GM18499 (cell line): ENCODE measurements around the gene NAP1L1.
A peak's percentile ranks its signal among the peaks of the same experiment; 100 is the strongest.

Source experiments
- ATAC-seq: cut with Tn5 transposase; IDR thresholded peaks from one replicate; pipeline ENCODE4 v1.9.1; 2021; ENCODE audit warnings: moderate number of reproducible peaks; ENCODE audit not compliant: insufficient read depth, unreplicated experiment

NAP1L1 gene

DNA sequence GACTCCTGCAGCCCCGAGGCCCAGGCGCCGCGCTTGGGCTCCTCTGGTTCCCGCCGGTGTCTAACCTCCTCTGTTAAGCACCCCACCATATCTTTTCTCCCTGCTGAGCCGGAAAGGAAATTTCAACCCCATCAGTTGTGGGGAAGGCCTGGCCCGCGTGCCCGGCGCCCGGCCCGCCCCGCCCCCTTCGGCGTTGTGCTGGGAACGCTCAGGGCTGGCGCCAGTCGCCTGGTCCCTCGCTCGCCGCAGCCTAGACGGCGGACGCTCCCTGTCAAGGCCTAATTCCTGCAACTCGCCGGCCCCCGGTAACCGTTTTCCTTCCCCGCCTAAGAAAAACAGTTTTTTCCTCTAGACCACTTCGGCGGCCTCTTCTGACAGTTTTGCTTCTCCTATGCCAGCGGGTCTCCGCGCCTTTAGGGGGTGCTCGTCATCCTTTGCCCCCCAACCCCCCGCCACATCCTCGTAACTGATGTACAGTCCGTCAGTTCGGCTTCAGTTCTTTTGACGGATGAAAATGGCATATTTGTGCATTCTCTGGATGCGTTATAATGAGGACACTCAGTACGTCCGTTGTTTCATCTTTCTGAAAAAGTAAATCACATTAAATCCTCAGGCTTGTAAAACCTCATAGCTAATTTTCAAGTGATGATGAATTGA is 506 bp upstream of the NAP1L1 start:
- ATAC-seq: peak; percentile 37

DNA sequence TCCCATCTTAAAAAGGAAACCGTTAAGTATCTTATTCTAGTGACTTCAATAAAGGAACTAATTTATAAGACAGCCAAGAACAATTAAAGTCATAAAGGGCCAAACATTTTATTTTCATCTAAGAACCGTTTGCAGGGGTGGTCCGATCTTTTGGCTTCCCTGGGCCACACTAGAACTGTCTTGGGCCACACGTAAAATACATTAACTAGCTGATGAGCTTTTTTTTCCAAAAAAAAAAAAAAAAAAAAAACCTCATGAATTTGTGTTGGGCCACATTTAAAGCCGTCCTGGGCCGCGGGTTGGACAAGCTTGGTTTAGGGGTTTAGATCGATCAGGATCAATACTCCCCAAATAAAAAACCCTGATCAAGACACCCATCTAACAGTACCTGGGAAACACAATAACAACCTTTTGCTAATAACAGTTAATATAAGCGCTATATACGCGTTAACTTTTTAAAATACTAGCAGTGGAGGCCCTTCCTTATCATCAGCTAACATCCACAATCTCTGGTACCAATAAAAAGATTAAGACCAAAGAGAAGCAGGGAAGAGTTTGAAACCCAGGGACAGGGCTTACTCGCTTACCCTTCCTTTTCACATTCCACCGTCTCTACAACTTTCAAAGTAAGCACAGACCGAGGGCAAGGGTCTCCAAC is 1.1 kb downstream of the NAP1L1 start:
- no peak for ATAC-seq

DNA sequence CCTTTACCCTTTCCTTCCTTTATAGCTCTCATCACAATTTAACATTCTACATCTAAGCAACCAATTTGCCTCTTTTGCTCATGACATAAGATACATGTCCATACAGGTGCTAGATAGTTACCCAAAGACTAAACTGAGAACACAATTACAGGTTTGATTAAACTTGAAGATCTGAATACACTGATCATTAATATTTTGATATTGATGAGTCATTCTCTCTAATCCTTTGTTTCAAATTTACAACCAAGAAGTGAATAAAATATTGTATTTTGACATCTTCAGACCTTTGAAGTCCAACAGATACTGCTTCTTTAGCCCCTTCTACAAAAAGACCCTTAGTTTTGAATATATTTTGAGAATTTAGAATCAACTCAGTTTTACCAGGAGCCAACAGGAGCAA is 2.6 kb downstream of the NAP1L1 start:
- ATAC-seq: no peak

DNA sequence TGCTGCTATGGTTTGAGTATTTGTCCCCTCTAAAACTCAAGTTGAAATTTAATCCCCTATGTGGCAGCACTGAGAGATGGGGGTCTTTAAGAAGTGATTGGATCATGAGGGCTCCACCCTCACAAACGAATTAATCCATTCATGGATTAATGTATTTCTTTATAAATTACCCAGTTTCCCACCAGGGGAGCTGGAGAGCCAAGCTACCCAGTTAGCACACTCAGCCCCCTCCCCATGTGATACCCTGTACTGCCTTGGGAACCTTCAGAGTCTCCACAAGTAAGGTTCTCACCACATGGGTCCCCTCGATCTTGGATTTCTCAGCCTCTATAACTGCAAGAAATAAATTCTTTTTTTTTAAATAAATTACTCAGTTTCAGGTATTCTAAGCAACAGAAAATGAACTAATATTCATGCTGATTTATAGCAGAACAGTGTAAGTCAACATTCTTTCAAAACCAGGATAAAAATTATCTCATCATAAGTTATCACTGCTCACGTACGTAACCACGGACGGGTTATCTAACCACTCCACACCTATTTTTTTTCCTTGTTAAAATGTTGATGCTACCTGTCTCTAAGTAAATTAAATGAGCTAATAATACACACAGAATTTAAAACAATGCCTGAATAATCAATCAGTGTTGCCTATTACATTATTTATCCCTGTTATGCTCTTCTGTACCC is 3.6 kb downstream of the NAP1L1 start:
- ATAC-seq: no peak

DNA sequence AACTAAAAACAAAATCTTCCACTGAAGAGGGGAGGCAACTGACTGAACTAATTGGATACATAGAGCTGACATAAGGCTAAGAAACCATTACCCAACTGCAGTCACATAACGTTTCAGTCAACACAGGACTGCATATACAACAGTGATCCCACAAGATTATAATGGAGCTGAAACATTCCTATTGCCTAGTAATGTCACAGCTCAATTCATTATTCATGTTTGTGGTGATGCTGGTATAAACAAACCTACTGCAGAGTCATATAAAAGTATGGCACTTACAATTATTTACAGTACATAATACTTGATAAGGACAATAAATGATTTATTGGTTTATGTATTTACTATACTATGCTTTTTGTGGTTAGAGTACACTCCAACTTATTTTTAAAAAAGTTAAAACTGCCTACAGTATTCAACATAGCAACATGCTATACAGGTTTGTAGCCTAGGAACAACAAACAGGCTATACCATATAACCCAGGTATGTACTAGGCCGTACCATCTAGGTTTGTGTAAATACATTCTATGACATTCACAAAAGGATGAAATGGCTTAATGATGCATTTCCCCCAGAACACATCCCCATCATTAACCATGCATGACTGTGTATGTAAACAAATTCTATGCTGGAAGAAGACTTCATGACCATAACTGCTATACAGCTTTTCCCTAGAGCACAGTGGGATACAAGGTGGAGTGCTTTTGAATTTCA is 4.3 kb downstream of the NAP1L1 start:
- ATAC-seq: no peak

DNA sequence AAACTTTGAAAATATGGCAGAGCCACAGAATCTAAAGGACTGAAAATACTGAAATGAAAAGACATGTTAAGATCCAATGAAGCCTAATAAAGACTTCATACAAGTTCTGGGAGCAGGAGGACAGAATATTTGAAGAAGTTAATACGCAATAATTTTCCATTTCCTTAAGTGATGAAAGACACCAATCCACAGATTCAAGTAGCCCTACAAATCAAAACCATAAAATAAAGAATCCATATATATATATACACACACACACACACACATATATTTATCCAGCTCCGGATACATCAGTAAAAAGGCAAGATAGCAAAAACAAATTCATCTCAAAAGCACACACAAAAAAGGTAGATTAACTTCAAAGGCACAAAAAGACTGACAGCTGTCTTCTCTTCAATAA is 5.7 kb downstream of the NAP1L1 start:
- no peak for ATAC-seq

DNA sequence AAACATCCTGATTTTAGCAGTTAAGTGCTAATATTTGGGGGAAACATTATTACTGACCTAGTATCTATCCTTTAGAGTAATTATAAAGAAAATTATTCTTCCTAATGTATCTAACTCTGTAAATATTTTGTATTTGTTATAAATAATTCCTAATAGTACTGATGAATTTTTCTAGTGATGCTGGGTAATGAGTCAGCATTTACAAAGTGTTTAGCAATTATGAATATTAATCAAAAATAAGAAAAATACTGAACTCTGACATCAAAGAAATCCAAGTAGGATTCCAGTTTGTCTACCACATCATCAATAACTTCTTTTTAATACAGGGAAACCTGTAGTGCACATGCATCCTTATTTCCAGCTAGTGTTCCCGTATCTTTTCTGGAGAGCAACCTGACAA is 9.0 kb downstream of the NAP1L1 start:
- ATAC-seq: no peak

DNA sequence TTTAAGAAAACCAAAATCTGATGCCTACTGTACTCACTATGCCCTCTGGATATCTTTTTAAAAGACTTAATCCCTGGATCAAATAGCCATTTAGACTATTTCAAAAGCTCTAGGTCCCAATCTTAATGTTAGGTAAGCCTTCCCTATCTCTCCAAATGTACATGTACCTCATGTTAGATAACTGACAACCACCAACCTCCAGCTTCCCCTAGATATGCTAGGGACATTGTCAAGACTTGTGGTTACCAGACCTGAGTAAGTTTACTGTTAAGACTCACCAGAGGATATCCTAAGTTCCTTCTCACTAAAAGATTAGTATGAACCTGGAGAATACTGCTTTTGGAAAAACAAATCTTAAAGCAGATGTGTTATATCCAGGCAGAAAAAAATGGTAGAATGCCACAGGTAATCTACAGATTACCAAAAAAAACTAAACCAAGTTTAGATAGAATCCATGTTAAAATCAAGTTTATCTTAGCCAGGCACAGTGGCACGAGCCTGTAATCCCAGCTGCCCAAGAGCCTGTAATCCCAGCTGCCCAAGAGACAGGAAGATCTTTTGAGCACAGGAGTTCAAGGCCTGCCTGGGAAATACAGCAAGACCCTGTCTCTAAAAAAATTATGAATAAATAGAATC is 9.7 kb downstream of the NAP1L1 start:
- ATAC-seq: no peak

DNA sequence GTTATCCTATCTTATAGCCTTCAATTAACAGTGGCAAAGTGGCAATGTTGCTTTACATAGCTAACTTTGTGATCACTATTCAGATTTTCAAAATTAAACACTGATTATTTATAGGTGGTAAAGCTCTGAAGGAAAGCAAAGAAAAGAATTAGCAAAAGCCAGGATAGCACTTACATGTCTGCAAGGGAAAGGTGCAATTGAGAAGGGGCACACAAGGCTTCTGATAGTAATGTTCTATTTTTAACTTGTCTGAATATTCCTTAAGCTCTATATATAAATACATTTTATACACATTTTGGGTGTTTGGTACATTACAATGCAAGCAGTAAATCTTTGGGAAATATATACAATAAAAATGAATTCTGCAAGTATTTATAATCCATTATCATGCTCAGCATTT is 10.9 kb downstream of the NAP1L1 start:
- no peak for ATAC-seq

DNA sequence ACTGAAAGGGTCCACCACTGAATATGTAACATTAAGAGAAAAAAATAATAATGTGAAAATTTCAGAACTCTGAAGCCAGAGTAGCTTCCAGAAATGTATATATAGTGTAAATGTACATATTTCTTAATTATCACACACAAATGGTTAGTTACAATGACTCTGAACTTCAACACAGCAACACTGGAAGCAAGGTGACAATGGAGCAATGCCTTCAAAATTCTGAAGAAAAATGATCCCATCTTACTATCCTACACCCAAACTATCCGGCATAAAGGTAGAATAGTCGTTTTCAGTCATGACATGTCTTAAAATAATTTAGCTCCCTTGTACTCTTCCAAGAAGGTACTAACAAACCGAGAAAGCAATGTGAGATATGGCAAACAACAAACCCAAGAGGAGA is 11.9 kb downstream of the NAP1L1 start:
- no peak for ATAC-seq

DNA sequence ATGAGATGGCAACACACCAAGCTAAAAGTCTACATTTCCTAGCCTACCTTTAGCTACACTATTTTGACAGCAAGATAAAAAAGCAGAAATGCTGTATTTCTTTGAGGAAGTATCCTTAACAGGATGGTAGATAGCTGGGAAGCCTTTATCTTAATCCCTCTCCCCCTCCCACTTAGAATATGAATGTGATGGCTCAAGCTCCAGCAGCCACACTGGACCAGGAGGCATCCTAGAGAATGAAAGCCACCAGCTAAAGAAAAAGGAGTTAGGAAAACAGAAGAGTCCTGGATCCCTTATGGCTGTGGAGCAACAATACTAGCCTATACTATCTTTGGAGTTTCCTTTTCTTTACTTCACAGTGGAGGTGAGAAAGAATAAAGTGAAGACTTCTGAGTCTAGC is 15.1 kb downstream of the NAP1L1 start:
- no peak for ATAC-seq

DNA sequence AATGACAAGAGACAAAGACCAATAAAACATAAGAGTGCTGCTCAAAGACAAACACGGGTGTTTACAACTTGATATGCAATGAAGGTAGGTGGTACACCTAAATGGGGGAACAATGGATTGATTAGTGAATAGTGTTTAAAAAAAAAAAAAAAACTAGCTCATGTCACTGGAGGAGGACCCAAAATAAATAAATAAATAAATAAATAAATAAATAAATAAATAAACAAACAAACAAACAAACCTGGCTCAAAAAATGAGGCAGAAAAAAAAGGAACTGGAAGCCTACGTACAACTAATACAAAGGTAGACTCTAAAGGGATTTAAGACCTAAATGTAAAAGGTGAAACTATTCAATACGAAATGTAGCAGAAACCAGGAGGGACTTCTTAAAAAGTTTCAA is 18.6 kb downstream of the NAP1L1 start:
- ATAC-seq: no peak

DNA sequence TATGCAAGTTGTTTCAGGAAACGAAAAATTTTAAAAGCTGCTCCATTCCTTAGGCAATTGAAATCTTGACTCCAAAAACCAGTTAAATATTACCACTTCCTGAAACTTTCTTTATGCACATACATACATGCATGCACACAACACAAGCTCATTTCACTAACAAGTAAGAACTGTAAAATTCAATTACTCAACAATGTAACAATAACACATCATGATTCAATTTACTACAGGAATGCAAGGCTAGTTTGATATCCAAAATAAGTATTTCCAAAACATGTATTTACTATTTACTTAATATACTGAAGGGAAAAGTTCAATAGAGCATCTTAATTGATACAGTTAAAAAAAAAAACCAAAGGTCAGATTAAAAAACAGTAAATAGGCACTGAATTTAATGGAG is 19.6 kb downstream of the NAP1L1 start:
- ATAC-seq: no peak

DNA sequence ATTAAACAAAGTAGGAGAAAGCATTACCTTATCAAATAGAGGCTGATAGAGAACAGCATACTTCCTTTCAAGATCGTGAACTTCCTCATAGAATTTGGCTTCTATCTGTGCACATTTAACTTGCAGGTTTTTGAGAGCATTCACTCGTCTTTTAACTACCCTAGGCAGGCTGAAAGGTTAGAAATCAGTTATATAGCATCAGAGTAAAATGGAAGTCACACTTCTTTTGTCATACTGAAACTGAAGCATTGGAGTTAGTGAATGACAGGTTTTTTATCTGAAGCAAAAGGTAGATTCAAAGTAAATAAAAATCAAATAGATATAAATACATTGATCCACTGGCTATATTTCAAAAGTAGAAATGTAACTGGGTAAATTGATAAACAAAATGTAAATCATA is 24.4 kb downstream of the NAP1L1 start:
- no peak for ATAC-seq

DNA sequence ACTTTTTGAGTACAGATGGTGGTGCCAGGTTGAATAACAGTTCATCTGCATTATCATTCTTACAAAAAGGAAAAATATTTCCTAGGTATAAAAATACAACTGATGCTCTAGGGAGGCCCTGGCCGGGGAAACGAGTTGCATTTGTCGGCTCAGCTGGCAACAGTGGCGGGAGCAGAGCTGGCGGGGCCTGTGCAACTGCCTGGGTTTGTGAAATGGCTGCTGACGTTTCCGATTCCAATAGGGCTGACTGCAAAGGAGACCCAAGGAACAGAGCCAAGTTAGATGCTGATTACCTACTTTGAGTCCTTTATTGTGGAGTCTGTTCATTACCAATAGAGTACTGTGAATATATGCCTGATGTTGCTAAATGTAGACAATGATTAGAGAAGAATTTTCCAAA is 27.2 kb downstream of the NAP1L1 start:
- no peak for ATAC-seq

DNA sequence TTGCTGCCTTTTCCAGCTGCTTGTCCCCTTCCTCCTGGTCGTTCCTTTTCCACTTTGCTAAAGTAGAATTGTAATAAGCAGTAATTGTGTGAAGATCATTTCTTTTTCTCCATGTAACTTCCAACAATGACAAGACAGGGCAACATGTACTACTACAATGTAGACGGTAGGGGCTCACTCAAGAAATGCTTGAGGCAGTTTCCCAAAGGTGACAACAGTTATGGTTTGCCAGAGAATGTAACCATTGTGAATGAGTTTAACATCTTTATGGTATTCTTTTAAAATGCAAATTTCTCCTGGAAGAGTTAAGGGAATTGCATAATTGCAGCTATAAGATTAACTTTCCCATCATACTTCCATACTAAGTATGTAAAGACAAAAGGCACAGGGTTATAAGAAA is 29.1 kb downstream of the NAP1L1 start:
- ATAC-seq: no peak

DNA sequence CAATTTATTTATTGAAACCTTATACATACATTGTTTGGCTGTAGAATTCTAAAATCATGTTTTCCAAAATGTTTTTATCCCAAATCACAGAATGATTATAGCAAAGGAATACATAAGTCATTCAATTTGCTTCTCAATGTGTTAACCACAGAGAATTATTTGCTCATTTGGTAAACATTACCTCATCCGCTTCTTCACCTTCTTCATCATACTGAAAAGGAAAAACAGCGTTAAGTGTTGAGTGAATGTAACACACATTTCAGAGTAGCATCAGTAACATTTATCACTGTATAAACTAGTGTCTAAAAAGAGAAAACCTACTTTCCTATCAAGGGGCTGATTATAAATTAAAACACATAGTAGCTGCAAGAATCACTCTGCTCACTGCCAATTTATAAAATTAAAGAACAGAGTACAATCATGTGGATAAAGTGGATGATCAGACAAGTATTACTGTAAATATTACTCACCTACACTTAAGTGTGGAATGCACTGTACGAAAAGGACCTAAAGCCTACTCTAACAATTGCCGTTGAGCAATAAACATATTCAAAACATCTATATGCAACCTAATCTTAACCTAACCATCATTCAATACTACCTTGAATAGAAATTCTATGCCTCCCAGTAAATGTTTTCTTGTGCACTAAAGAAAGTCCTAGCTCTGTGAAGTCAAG is 34.8 kb downstream of the NAP1L1 start:
- ATAC-seq: no peak

DNA sequence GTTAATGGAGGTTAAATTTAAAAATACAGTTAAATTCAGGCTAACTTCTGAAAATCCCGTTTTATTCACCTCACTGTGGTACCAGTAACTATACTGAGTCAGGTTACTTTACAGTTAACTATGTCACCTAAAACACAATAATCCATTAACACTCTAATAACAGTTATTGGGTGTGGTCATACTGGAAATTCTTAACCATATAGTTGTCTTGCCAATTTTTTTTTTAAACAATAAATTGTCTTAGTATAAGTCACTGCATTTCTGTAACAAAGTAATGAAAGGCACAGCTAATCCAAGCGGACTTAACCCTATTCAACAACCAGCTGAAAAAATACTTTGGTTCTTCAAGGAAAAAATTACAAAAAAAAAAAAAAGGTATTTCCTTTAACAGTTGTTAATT is 36.7 kb downstream of the NAP1L1 start:
- ATAC-seq: no peak

DNA sequence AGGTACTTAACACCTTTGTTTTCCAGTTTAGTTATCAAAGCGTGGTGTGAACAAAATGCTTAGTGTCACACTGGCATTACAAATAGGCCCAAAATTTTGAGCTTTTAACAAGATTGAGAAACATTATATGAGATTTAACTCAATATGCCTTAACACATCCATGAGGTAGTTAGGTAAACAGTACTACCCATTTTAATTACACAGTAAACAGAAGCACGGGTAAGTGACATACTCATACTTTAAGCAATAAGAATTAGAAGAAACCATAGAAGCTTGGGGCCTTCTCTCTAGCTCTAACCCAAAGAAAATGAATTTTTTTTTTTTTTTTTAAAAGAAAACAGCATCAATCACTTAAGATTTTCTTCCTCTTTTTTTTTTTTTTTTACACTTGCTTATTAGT is 37.4 kb downstream of the NAP1L1 start:
- ATAC-seq: no peak

DNA sequence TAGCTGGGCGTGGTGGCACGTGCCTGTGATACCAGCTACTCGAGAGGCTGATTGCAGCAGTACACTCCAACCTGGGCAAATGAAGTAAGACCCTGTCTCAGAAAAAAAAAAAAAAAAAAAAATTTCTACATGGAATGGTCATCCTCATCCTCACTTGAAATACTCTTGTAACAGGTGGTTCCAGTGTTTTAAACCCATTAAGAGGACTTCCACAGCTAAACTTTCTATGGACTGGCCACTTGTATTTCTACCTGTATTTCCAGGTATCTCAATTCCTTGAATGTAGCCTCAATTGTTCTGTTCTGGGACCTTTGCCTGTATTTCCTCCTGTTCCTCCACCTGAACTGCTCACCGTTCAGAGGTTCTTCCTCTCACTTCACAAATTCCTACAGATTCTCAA is 41.1 kb downstream of the NAP1L1 start:
- ATAC-seq: no peak
